CD4-positive, CD25-positive, alpha-beta regulatory T cell (primary cell): Measurements from ENCODE around the gene RGS7. TPM values are rescaled to one million over a fixed set of nuclear protein-coding genes. Genes with fewer than 3 reads are reported as not detected.
"Not testable (repeated sequence)": the region's sequence is repeated elsewhere in the genome, so short reads cannot be mapped to it uniquely, and the experiment has no call there.

Source experiments
- ATAC-seq, 2 donors: fragments of 150-1000 bp; cut with Tn5 transposase; one replicate each; pipeline ENCODE4 v1.10.0; 2021; ENCODE audit warnings: low read depth in 2 of 2, moderate number of reproducible peaks in 2 of 2, moderate library complexity in 1 of 2
- DNase-seq, 3 donors: peaks; one replicate each; pipeline versions ENCODE4 v3.0.0 to v3.0.0-alpha.2; 2012 to 2022; ENCODE audit warnings: mixed read lengths in 1 of 3
- H3K27ac ChIP-seq: one replicate; pipeline ENCODE4 v1.7.0; 2013; ENCODE audit warnings: mild to moderate bottlenecking, low read length; ENCODE audit not compliant: insufficient read depth, poor library complexity, severe bottlenecking
- H3K27me3 ChIP-seq: one replicate; pipeline ENCODE4 v1.7.0; 2013; ENCODE audit warnings: low read length; ENCODE audit not compliant: control insufficient read depth, insufficient read depth
- H3K36me3 ChIP-seq: one replicate; pipeline ENCODE4 v1.7.0; 2013; ENCODE audit warnings: mild to moderate bottlenecking, low read length, moderate library complexity; ENCODE audit not compliant: control insufficient read depth, insufficient read depth
- H3K4me1 ChIP-seq: 2 replicates; pipeline ENCODE4 v1.7.0; 2013; ENCODE audit warnings: mild to moderate bottlenecking, low read length; ENCODE audit not compliant: insufficient read depth, control insufficient read depth, poor library complexity, severe bottlenecking
- H3K4me3 ChIP-seq: one replicate; pipeline ENCODE4 v1.7.0; 2013; ENCODE audit warnings: low read depth, mild to moderate bottlenecking, low read length, moderate library complexity
- H3K9me3 ChIP-seq, 2 experiments: 1 replicate in 1 of 2; 2 replicates in 1 of 2; pipeline ENCODE4 v1.7.0; 2013; ENCODE audit warnings: low read length in 2 of 2, mild to moderate bottlenecking in 1 of 2, moderate library complexity in 1 of 2; ENCODE audit not compliant: control insufficient read depth in 2 of 2
- H3K27ac Mint-ChIP-seq, 3 donors: one replicate each; pipeline ENCODE4 v1.8.0; 2020 to 2022; ENCODE audit warnings: mild to moderate bottlenecking in 3 of 3, mixed read lengths in 3 of 3, moderate library complexity in 2 of 3
- H3K27me3 Mint-ChIP-seq: one replicate; pipeline ENCODE4 v1.8.0; 2022; ENCODE audit warnings: mild to moderate bottlenecking, mixed read lengths
- H3K36me3 Mint-ChIP-seq: one replicate; pipeline ENCODE4 v1.8.0; 2020; ENCODE audit warnings: mixed read lengths
- H3K4me1 Mint-ChIP-seq, 4 donors: one replicate each; pipeline ENCODE4 v1.8.0; 2020 to 2022; ENCODE audit warnings: mixed read lengths in 4 of 4, mild to moderate bottlenecking in 1 of 4
- H3K4me3 Mint-ChIP-seq, 4 donors: one replicate each; pipeline ENCODE4 v1.8.0; 2020 to 2022; ENCODE audit warnings: mild to moderate bottlenecking in 4 of 4, mixed read lengths in 4 of 4, moderate library complexity in 3 of 4
- H3K9me3 Mint-ChIP-seq, 7 donors: one replicate each; pipeline ENCODE4 v1.8.0; 2020 to 2022; ENCODE audit warnings: mixed read lengths in 7 of 7, mild to moderate bottlenecking in 3 of 7, moderate library complexity in 2 of 7
- polyA plus RNA-seq, 4 donors: library from polyadenylated mRNA; unstranded; fragments of 300-500 nt; fragmentation: Illumina TruSeq; gene quantifications; one replicate each; pipeline ENCODE4 v1.2.3, GENCODE V29; 2021
- total RNA-seq: library from RNA; stranded (reverse); gene quantifications from one replicate; pipeline ENCODE4 v1.2.3, GENCODE V29; 2022

RGS7 gene
- total and polyA plus RNA-seq, 5 donors from 2014 or later, result not detected

GRCh38 chr1:241095847-241096246 lies 261.2 kb downstream of the RGS7 start:
- H3K4me1 ChIP-seq, result no peaks in the 10 kb centered on the region
- no peaks in the 10 kb centered on the region for H3K9me3 ChIP-seq
- no peaks in the 10 kb centered on the region for H3K27me3 ChIP-seq
- H3K9me3 Mint-ChIP-seq, result peaks cover 0 to 14% (median 7%) of the 10 kb centered on the region in 7 donors
- ATAC-seq, result no peak
- no peak overlapping the region for H3K4me3 ChIP-seq
- H3K27ac Mint-ChIP-seq, result no peak overlapping the region
- H3K36me3 ChIP-seq, result no peaks in the 10 kb centered on the region
- H3K36me3 Mint-ChIP-seq, result no peaks in the 10 kb centered on the region
- no peak overlapping the region for H3K27ac ChIP-seq
- H3K4me3 Mint-ChIP-seq, result no peak overlapping the region
- no peaks in the 10 kb centered on the region for H3K27me3 Mint-ChIP-seq
- no peak for DNase-seq
- no peaks in the 10 kb centered on the region for H3K4me1 Mint-ChIP-seq

DNA sequence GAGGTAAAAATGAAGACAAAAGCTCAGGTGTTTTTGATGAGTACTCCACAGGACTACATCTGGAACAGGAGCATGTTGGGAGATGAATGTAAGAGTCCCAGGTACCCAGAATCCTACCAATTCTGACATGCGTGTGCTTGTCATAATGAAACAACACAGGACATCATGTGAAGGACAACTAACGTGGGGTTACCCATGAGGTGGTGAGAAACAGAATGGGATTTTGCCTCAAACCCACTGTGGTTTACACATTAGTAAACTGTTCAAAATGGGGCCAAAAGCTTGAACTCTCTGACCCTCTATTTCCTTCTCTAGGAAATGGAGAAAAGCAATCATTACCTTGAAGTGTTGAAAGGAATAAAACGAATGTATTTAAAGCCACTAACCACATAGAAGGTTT lies 266.2 kb downstream of the RGS7 start:
- DNase-seq (no peak), ATAC-seq (no peak)
- no peaks in the 10 kb centered on the region for H3K36me3 Mint-ChIP-seq
- Histone ChIP-seq H3K4me1 (no peaks in the 10 kb centered on the region), H3K27me3 (no peaks in the 10 kb centered on the region), H3K27ac (no peak overlapping the region), H3K36me3 (no peaks in the 10 kb centered on the region), H3K4me3 (no peak overlapping the region), H3K9me3 (peaks cover 0 to 2% of the 10 kb centered on the region in 2 experiments)
- H3K9me3 Mint-ChIP-seq, result peaks cover 0 to 16% (median 10%) of the 10 kb centered on the region in 7 donors
- no peak overlapping the region for H3K4me3 Mint-ChIP-seq
- H3K27ac Mint-ChIP-seq, result no peak overlapping the region
- no peaks in the 10 kb centered on the region for H3K27me3 Mint-ChIP-seq
- no peaks in the 10 kb centered on the region for H3K4me1 Mint-ChIP-seq

DNA sequence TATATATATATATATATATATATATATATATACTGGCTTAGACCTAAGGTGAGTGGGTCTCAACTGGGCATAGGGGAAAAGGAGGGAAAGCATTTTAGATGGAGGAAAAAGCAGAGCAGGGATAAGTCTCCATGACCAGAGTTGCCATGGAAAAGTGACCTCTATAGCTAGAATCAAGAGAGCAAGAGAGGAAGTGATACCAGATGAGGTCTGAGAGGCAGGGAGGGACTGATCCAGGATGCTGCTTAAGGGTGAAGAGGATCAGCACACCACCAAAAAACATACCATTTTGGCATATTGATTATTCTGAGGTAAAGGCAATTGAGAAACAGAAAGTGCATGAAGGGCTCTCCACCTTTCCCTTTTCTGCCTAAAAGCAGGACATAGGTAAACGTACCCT lies 267.9 kb downstream of the RGS7 start:
- H3K4me3 ChIP-seq, H3K4me3 Mint-ChIP-seq, H3K4me1 ChIP-seq, H3K36me3 Mint-ChIP-seq, H3K4me1 Mint-ChIP-seq, ATAC-seq, H3K36me3 ChIP-seq, H3K27ac Mint-ChIP-seq, H3K27me3 ChIP-seq, H3K27me3 Mint-ChIP-seq, H3K27ac ChIP-seq, DNase-seq, H3K9me3 ChIP-seq: not testable (repeated sequence)
- H3K9me3 Mint-ChIP-seq, result peaks cover 0 to 17% (median 8%) of the 10 kb centered on the region in 7 donors

DNA sequence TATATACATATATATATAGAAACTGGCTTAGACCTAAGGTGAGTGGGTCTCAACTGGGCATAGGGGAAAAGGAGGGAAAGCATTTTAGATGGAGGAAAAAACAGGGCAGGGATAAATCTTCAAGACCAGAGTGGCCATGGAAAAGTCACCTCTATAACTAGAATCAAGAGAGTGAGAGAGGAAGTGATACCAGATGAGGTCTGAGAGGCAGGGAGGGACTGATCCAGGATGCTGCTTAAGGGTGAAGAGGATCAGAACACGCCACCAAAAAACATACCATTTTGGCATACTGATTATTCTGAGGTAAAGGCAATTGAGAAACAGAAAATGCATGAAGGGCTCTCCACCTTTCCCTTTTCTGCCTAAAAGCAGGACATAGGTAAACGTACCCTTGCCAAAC lies 268.9 kb downstream of the RGS7 start:
- not testable (repeated sequence) for DNase-seq, H3K9me3 ChIP-seq, H3K27ac ChIP-seq, H3K4me1 ChIP-seq, H3K36me3 ChIP-seq, H3K27me3 Mint-ChIP-seq, H3K4me3 Mint-ChIP-seq, H3K4me3 ChIP-seq, H3K36me3 Mint-ChIP-seq, ATAC-seq, H3K4me1 Mint-ChIP-seq, H3K27me3 ChIP-seq
- Mint-ChIP-seq H3K9me3 (peaks cover 0 to 17% (median 11%) of the 10 kb centered on the region in 7 donors), H3K27ac (peak overlapping the region in 1 of 3 donors; percentile 89)

DNA sequence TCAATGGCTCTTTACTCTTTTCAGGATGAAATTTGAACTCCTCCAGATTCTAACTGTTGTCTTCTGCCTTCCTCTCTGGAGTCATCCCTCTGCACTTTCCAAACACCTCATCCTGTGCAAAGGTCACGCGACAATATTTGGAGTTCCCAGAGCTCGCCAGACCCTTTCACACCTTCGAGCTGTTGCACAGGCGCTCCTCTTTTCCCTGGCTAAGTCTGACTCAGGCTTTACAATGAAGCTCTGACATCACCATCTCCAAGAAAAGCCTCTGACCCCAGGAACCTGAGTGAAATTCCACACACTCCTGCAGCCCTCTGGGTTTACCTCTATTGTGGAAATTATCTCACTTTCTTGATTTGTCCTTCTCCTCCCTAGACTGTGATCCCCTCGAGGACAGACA lies 270.3 kb downstream of the RGS7 start:
- Histone ChIP-seq H3K9me3 (peaks cover 0 to 2% of the 10 kb centered on the region in 2 experiments), H3K36me3 (no peaks in the 10 kb centered on the region), H3K27me3 (no peaks in the 10 kb centered on the region), H3K27ac (no peak overlapping the region), H3K4me3 (no peak overlapping the region), H3K4me1 (no peaks in the 10 kb centered on the region)
- ATAC-seq (no peak), DNase-seq (no peak)
- Mint-ChIP-seq H3K36me3 (no peaks in the 10 kb centered on the region), H3K27ac (no peak overlapping the region), H3K4me3 (no peak overlapping the region), H3K27me3 (no peaks in the 10 kb centered on the region), H3K4me1 (no peaks in the 10 kb centered on the region), H3K9me3 (peaks cover 1 to 18% (median 11%) of the 10 kb centered on the region in 7 donors)

GRCh38 chr1:241083285-241083684 lies 273.7 kb downstream of the RGS7 start:
- Mint-ChIP-seq H3K9me3 (peaks cover 1 to 27% (median 6%) of the 10 kb centered on the region in 7 donors), H3K4me1 (no peaks in the 10 kb centered on the region), H3K4me3 (no peak overlapping the region), H3K27ac (no peak overlapping the region), H3K36me3 (no peaks in the 10 kb centered on the region), H3K27me3 (no peaks in the 10 kb centered on the region)
- Histone ChIP-seq H3K27me3 (no peaks in the 10 kb centered on the region), H3K4me1 (no peaks in the 10 kb centered on the region), H3K9me3 (no peaks in the 10 kb centered on the region), H3K36me3 (no peaks in the 10 kb centered on the region), H3K4me3 (no peak overlapping the region), H3K27ac (no peak overlapping the region)
- no peak for ATAC-seq
- no peak for DNase-seq

GRCh38 chr1:241081473-241081872 lies 275.5 kb downstream of the RGS7 start:
- Histone ChIP-seq H3K4me3 (no peak overlapping the region), H3K27me3 (no peaks in the 10 kb centered on the region), H3K9me3 (no peaks in the 10 kb centered on the region), H3K36me3 (no peaks in the 10 kb centered on the region), H3K4me1 (no peaks in the 10 kb centered on the region), H3K27ac (no peak overlapping the region)
- Mint-ChIP-seq H3K9me3 (peaks cover 1 to 25% (median 7%) of the 10 kb centered on the region in 7 donors), H3K4me3 (no peak overlapping the region), H3K4me1 (no peaks in the 10 kb centered on the region), H3K36me3 (no peaks in the 10 kb centered on the region), H3K27ac (no peak overlapping the region), H3K27me3 (no peaks in the 10 kb centered on the region)
- DNase-seq (no peak), ATAC-seq (no peak)

DNA sequence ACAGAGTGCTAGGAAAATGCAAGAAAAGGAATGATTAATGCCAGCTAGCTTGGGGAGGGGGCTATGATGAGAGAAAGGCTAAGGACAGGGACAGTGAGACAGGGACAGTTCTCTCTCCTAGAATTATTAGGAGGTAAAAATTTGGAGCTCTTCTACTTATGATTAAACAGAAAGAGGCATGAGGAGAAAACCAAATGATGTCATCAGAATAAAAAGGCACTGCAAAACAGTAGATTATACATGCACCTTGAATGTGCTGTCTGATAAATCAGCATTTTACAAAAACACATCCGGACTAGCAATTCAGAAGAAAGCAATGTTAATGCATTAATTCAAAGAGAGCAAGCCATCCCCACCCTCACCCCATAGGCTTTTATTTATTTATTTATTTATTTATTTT lies 277.5 kb downstream of the RGS7 start:
- ATAC-seq, result no peak

More for the DNA sequence above, 277.5 kb downstream of the RGS7 start:
- Mint-ChIP-seq H3K36me3 (no peaks in the 10 kb centered on the region), H3K4me3 (no peak overlapping the region), H3K4me1 (no peaks in the 10 kb centered on the region), H3K27ac (no peak overlapping the region), H3K27me3 (no peaks in the 10 kb centered on the region), H3K9me3 (peaks cover 1 to 21% (median 2%) of the 10 kb centered on the region in 7 donors)
- H3K27me3 ChIP-seq, result no peaks in the 10 kb centered on the region
- H3K4me3 ChIP-seq, result no peak overlapping the region
- H3K36me3 ChIP-seq, result no peaks in the 10 kb centered on the region
- H3K27ac ChIP-seq, result no peak overlapping the region
- peaks cover 0 to 6% of the 10 kb centered on the region in 2 experiments for H3K9me3 ChIP-seq
- no peak for DNase-seq
- no peaks in the 10 kb centered on the region for H3K4me1 ChIP-seq
